ENCODE results near the gene CDC14A.

Gene CDC14A

DNA sequence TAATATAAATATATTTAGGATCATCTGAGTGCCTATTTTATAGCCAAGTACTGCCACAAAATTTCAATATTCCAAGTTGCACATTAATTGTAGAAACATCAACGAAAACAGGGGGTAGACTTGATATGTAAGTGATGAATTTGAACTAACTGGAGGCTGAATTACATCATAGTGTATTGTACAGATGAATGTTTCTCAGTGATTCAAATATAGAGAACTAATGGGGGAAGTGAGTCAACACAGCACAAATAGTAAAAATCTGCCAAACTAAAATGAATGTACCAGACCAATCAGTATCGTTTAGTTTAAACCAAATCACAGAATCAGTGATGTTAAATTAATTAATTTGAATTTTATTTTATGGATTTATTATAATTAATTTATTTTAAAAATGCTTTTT lies 43.5 kb upstream of the CDC14A start:
- Histone ChIP-seq H4K20me1 (ENCODE audit: low read depth, low read length) (no peaks in the 10 kb centered on the region), H3K9ac (ENCODE audit: low read length) (no peak overlapping the region), H3F3A (ENCODE audit: insufficient read depth) (no peaks in the 10 kb centered on the region), H3K9me2 (replicated peaks; ENCODE audit: insufficient read depth, low read length) (no peaks in the 10 kb centered on the region), H3K4me2 (ENCODE audit: low read depth, low read length, poor library complexity, severe bottlenecking) (no peak overlapping the region), H3K27me3 (ENCODE audit: low read length) (no peaks in the 10 kb centered on the region), H3K79me2 (ENCODE audit: insufficient read depth, low read length) (no peaks in the 10 kb centered on the region), H2AFZ (ENCODE audit: low read depth, low read length, severe bottlenecking) (no peak overlapping the region), H3K36me3 (ENCODE audit: low read length) (no peaks in the 10 kb centered on the region), H3K9me3 (ENCODE audit: insufficient read depth, low read length) (no peaks in the 10 kb centered on the region), H3K27ac (ENCODE audit: low read depth, low read length) (no peak overlapping the region), H3K4me3 (ENCODE audit: insufficient read depth, low read length, poor library complexity, severe bottlenecking) (no peak overlapping the region)
- TF ChIP-seq EZH2phosphoT487 (conservative IDR thresholded peaks at IDR 0.05; ENCODE audit: low read length) (no peak), CTCF (IDR thresholded peaks at IDR 0.05; ENCODE audit: insufficient read depth, low read length, poor library complexity, severe bottlenecking) (no peak)

- no peaks in the 10 kb centered on the region for H4K20me1 ChIP-seq (ENCODE audit: low read depth, low read length)
- H3K4me3 ChIP-seq (ENCODE audit: insufficient read depth, low read length, poor library complexity, severe bottlenecking) = no peak overlapping the region
- H2AFZ ChIP-seq (ENCODE audit: low read depth, low read length, severe bottlenecking) = no peak overlapping the region
- TF ChIP-seq EZH2phosphoT487 (conservative IDR thresholded peaks at IDR 0.05; ENCODE audit: low read length) (no peak), CTCF (IDR thresholded peaks at IDR 0.05; ENCODE audit: insufficient read depth, low read length, poor library complexity, severe bottlenecking) (no peak)
- no peaks in the 10 kb centered on the region for H3F3A ChIP-seq (ENCODE audit: insufficient read depth)
- no peaks in the 10 kb centered on the region for H3K9me2 ChIP-seq (replicated peaks; ENCODE audit: insufficient read depth, low read length)
- H3K27ac ChIP-seq (ENCODE audit: low read depth, low read length) = no peak overlapping the region
- H3K27me3 ChIP-seq (ENCODE audit: low read length) = no peaks in the 10 kb centered on the region
- H3K36me3 ChIP-seq (ENCODE audit: low read length) = no peaks in the 10 kb centered on the region
- no peaks in the 10 kb centered on the region for H3K9me3 ChIP-seq (ENCODE audit: insufficient read depth, low read length)
- no peak overlapping the region for H3K9ac ChIP-seq (ENCODE audit: low read length)
- H3K79me2 ChIP-seq (ENCODE audit: insufficient read depth, low read length) = no peaks in the 10 kb centered on the region
- H3K4me2 ChIP-seq (ENCODE audit: low read depth, low read length, poor library complexity, severe bottlenecking) = no peak overlapping the region
Observed at GRCh38 chr1:100309863-100310262, 42.4 kb upstream of the CDC14A start.

GRCh38 chr1:100313382-100313781 lies 38.9 kb upstream of the CDC14A start:
- no peaks in the 10 kb centered on the region for H3K9me2 ChIP-seq (replicated peaks; ENCODE audit: insufficient read depth, low read length)
- no peak overlapping the region for H3K4me2 ChIP-seq (ENCODE audit: low read depth, low read length, poor library complexity, severe bottlenecking)
- TF ChIP-seq CTCF (IDR thresholded peaks at IDR 0.05; ENCODE audit: insufficient read depth, low read length, poor library complexity, severe bottlenecking) = no peak
- TF ChIP-seq EZH2phosphoT487 (conservative IDR thresholded peaks at IDR 0.05; ENCODE audit: low read length) = no peak
- H3K9me3 ChIP-seq (ENCODE audit: insufficient read depth, low read length) = peaks cover 10% of the 10 kb centered on the region; the same call in 1 of the 2 replicates
- H2AFZ ChIP-seq (ENCODE audit: low read depth, low read length, severe bottlenecking) = no peak overlapping the region
- H3K27ac ChIP-seq (ENCODE audit: low read depth, low read length) = no peak overlapping the region
- H3K79me2 ChIP-seq (ENCODE audit: insufficient read depth, low read length) = no peaks in the 10 kb centered on the region
- no peaks in the 10 kb centered on the region for H3F3A ChIP-seq (ENCODE audit: insufficient read depth)
- H3K4me3 ChIP-seq (ENCODE audit: insufficient read depth, low read length, poor library complexity, severe bottlenecking) = no peak overlapping the region
- no peaks in the 10 kb centered on the region for H3K36me3 ChIP-seq (ENCODE audit: low read length)
- no peak overlapping the region for H3K9ac ChIP-seq (ENCODE audit: low read length)
- H4K20me1 ChIP-seq (ENCODE audit: low read depth, low read length) = no peaks in the 10 kb centered on the region
- no peaks in the 10 kb centered on the region for H3K27me3 ChIP-seq (ENCODE audit: low read length)
